Uterus (tissue), 4 donors: ENCODE measurements around the gene PMM2. TPM values are rescaled to one million over a fixed set of nuclear protein-coding genes. Genes with fewer than 3 reads are reported as not detected.
A peak's percentile ranks its signal among the peaks of the same experiment; 100 is the strongest.

ENCODE experiments used
- DNase-seq, 2 donors: peaks; one replicate each; pipeline ENCODE4 v3.0.0-alpha.2; 2019 to 2020
- H3K27ac ChIP-seq, 2 donors: fragments of 200-600 bp; sonication (generic); 1 replicate in 1 of 2; 2 replicates in 1 of 2; pipeline ENCODE4 v1.5.1; 2016 to 2018
- H3K27me3 ChIP-seq, 2 donors: fragments of 200-600 bp; sonication (generic); one replicate each; pipeline ENCODE4 v1.5.1; 2018 to 2019; ENCODE audit warnings: control low read depth in 1 of 2
- H3K36me3 ChIP-seq, 2 donors: fragments of 200-600 bp; sonication (generic); one replicate each; pipeline ENCODE4 v1.5.1; 2019; ENCODE audit warnings: control low read depth in 1 of 2
- H3K4me1 ChIP-seq, 2 donors: fragments of 200-600 bp; sonication (generic); one replicate each; pipeline ENCODE4 v1.5.1; 2018 to 2019; ENCODE audit warnings: control low read depth in 1 of 2
- H3K4me3 ChIP-seq, 2 donors: fragments of 200-600 bp; sonication (generic); 1 replicate in 1 of 2; 2 replicates in 1 of 2; pipeline ENCODE4 v1.5.1; 2018 to 2019; ENCODE audit warnings: mild to moderate bottlenecking in 1 of 2
- H3K9me3 ChIP-seq, 2 donors: fragments of 200-600 bp; sonication (generic); one replicate each; pipeline ENCODE4 v1.5.1; 2019; ENCODE audit warnings: control low read depth in 1 of 2
- POLR2A ChIP-seq, 2 donors: fragments of 450-650 bp; IDR thresholded peaks; one replicate each; pipeline ENCODE4 v1.6.1; 2016; ENCODE audit warnings: antibody characterized with exemption in 2 of 2, mild to moderate bottlenecking in 1 of 2, moderate library complexity in 1 of 2
- intact Hi-C: fragments of 100-400 bp; cut with DNase I; formaldehyde crosslinking; loops from one replicate; pipeline ENCODE4 v1.15.1; 2023; ENCODE audit warnings: low total_unique reads
- total RNA-seq, 4 donors: library from RNA; depleted of rRNA in 3 of 4; stranded (reverse); fragments of >200 nt in 3 of 4; gene quantifications; one replicate each; pipeline versions ENCODE4 v1.1.0 to v1.2.4, GENCODE V29; 2014 to 2023
- TF ChIP-seq, protein P1 (sequence below), 4 experiments: fragments of 200-600 bp in 2 of 4; fragments of 450-650 bp in 2 of 4; sonication (generic) in 2 of 4; IDR thresholded peaks; one replicate each; pipeline ENCODE4 v1.5.1; 2016 to 2019; ENCODE audit warnings: antibody characterized with exemption in 4 of 4, mild to moderate bottlenecking in 2 of 4, moderate library complexity in 1 of 4
- donor health status: DM: yes; HTN: yes; CAD: no.

The PMM2 gene
- total RNA-seq, 4 donors from 2014 or later, result 19.0 to 41.6 (median 27.5) TPM

DNA sequence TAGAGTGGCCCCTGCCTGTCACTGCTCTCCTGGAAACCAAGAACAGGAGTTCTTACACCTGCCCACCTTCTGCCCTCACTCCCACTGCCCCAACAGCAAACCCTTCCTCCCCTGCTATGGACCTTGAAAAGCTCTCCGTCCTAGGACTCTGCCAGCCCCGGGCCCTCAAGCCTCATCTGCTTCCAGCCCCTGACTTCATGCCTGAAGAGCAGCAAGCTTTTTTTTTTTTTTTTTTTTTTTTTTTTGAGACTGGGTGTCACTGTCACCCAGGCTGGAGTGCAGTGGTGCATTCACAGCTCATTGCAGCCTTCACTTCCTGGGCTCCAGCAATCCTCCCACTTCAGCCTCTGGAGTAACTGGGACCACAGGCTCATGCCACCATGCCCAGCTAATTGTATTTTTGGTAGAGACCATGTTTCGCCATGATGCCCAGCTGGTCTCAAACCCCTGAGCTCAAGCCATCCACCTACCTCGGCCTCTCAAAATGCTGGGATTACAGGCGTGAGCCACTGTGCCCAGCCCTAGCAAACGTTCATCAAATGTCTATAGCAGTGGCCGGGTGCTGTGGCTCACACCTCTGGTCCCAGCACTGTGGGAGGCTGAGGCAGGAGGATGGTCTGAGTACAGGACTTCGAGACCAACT is 54.2 kb downstream of the PMM2 start:
- DNase-seq, result no peak

DNA sequence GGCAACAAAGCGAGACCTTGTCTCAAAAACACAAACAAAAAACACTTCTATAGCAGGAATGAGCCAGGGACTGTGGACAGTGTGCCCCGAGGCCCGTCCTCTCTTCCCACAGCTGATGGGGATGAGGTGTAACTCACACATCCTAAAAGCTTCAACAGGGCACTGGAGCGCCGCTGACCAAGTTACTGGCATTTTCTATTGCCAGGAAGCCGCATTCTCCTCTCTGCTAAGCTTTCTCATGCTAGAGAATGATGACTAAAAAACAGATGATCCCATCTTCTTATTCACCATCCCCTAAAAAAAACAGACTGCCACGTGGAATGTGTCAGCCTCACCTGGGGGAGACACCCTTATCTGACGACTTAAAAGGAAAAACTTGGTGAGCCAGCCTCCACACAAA is 54.9 kb downstream of the PMM2 start:
- H3K4me1 ChIP-seq, result no peaks in the 10 kb centered on the region
- intact Hi-C loops, result no loop called here
- no peaks in the 10 kb centered on the region for H3K36me3 ChIP-seq
- H3K9me3 ChIP-seq, result no peaks in the 10 kb centered on the region
- H3K4me3 ChIP-seq, result no peak overlapping the region
- H3K27ac ChIP-seq, result peak overlapping the region; percentile 42 to 45
- TF ChIP-seq, protein P1, sequence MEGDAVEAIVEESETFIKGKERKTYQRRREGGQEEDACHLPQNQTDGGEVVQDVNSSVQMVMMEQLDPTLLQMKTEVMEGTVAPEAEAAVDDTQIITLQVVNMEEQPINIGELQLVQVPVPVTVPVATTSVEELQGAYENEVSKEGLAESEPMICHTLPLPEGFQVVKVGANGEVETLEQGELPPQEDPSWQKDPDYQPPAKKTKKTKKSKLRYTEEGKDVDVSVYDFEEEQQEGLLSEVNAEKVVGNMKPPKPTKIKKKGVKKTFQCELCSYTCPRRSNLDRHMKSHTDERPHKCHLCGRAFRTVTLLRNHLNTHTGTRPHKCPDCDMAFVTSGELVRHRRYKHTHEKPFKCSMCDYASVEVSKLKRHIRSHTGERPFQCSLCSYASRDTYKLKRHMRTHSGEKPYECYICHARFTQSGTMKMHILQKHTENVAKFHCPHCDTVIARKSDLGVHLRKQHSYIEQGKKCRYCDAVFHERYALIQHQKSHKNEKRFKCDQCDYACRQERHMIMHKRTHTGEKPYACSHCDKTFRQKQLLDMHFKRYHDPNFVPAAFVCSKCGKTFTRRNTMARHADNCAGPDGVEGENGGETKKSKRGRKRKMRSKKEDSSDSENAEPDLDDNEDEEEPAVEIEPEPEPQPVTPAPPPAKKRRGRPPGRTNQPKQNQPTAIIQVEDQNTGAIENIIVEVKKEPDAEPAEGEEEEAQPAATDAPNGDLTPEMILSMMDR (IDR thresholded peaks at IDR 0.05), result no peak
- no peak for TF ChIP-seq POLR2A (IDR thresholded peaks at IDR 0.05)
- H3K27me3 ChIP-seq, result no peaks in the 10 kb centered on the region
- DNase-seq, result no peak

More for the DNA sequence above, 54.2 kb downstream of the PMM2 start:
- H3K4me3 ChIP-seq, result no peak overlapping the region
- intact Hi-C loops, result no loop called here
- H3K27me3 ChIP-seq, result no peaks in the 10 kb centered on the region
- H3K36me3 ChIP-seq, result no peaks in the 10 kb centered on the region
- H3K27ac ChIP-seq, result peak overlapping the region in 1 of 2 donors; percentile 45
- TF ChIP-seq POLR2A (IDR thresholded peaks at IDR 0.05), result no peak
- TF ChIP-seq, protein P1 (IDR thresholded peaks at IDR 0.05), result no peak
- no peaks in the 10 kb centered on the region for H3K9me3 ChIP-seq
- H3K4me1 ChIP-seq, result no peaks in the 10 kb centered on the region

DNA sequence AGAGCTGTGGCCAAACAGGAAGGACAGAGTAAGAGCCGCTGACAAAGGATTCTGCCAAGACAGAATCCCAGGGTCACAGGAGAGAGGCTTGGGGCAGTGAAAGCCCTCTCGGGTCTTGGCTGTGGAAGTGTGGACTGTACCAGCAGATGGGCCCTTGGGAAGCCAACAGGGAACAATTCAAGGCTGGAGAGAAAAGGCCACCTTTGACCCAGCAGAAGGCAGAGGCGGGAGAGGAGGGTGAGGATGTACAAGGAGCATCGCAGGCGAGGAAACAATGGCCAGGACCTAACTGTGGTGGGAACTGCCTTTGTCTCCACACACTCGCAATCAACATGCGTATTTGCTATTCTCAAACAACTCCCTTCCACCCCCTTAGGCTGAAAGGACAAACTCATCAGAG is 55.5 kb downstream of the PMM2 start:
- Histone ChIP-seq H3K9me3 (no peaks in the 10 kb centered on the region), H3K27me3 (no peaks in the 10 kb centered on the region), H3K4me1 (no peaks in the 10 kb centered on the region), H3K4me3 (no peak overlapping the region), H3K36me3 (no peaks in the 10 kb centered on the region), H3K27ac (peak overlapping the region; percentile 42 to 45)
- TF ChIP-seq, protein P1 (IDR thresholded peaks at IDR 0.05), result no peak
- TF ChIP-seq POLR2A (IDR thresholded peaks at IDR 0.05), result no peak
- intact Hi-C loops, result no loop called here
- no peak for DNase-seq

DNA sequence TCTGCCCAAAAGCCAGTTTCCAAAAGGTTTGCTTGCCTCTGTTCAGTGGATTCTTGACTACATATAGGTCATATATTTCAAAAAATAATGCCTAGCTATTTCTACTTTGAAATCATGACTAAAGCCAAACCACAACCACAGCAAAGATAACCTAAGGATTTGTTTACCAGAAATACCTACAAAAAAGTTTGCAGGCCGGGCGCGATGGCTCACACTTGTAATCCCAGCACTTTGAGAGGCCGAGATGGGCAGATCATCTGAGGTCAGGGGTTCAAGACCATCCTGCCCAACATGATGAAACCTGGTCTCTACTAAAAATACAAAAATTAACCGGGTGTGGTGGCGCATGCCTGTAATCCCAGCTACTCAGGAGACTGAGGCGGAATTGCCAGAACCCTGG is 56.0 kb downstream of the PMM2 start:
- Histone ChIP-seq H3K27ac (no peak overlapping the region), H3K4me3 (no peak overlapping the region), H3K9me3 (no peaks in the 10 kb centered on the region), H3K27me3 (no peaks in the 10 kb centered on the region), H3K36me3 (no peaks in the 10 kb centered on the region), H3K4me1 (no peaks in the 10 kb centered on the region)
- DNase-seq, result no peak
- intact Hi-C loops, result no loop called here
- TF ChIP-seq, protein P1 (IDR thresholded peaks at IDR 0.05), result no peak
- no peak for TF ChIP-seq POLR2A (IDR thresholded peaks at IDR 0.05)

GRCh38 chr16:8854298-8854948 is 56.8 kb downstream of the PMM2 start:
- no peak for DNase-seq
- intact Hi-C loops, result no loop called here
- Histone ChIP-seq H3K4me1 (no peaks in the 10 kb centered on the region), H3K27me3 (no peaks in the 10 kb centered on the region), H3K27ac (no peak overlapping the region), H3K4me3 (no peak overlapping the region), H3K36me3 (no peaks in the 10 kb centered on the region), H3K9me3 (no peaks in the 10 kb centered on the region)
- no peak for TF ChIP-seq POLR2A (IDR thresholded peaks at IDR 0.05)
- TF ChIP-seq, protein P1 (IDR thresholded peaks at IDR 0.05), result no peak
